ENCODE measurements around the gene BCL11B. TPM values are rescaled to one million over a fixed set of nuclear protein-coding genes. Genes with fewer than 3 reads are reported as not detected.

The BCL11B gene
- polyA plus RNA-seq, 12 donors: 0.77 to 21.1 (median 1.4) TPM; not detected in 1

GRCh38 chr14:99287269-99287942, 15.4 kb upstream of the BCL11B start:
- DNase-seq: no peak

- no peak for DNase-seq
Observed at GRCh38 chr14:99286761-99287160, 14.8 kb upstream of the BCL11B start.

- DNase-seq: no peak
Observed at GRCh38 chr14:99284254-99285004, 12.4 kb upstream of the BCL11B start.

- no peak for DNase-seq
Observed at GRCh38 chr14:99282261-99283050, 10.5 kb upstream of the BCL11B start.

GRCh38 chr14:99281396-99281795, 9.4 kb upstream of the BCL11B start:
- no peak for DNase-seq

GRCh38 chr14:99280852-99281251, 8.9 kb upstream of the BCL11B start:
- DNase-seq: no peak

- DNase-seq: no peak
Observed at GRCh38 chr14:99280066-99280731, 8.2 kb upstream of the BCL11B start.

- DNase-seq: no peak
Observed at GRCh38 chr14:99278836-99279235, 6.8 kb upstream of the BCL11B start.

GRCh38 chr14:99277530-99277929, 5.5 kb upstream of the BCL11B start:
- DNase-seq: no peak

- no peak for DNase-seq
Observed at GRCh38 chr14:99276482-99276881, 4.5 kb upstream of the BCL11B start.

- no peak for DNase-seq
Observed at GRCh38 chr14:99275222-99275584, 3.2 kb upstream of the BCL11B start.

- peak; percentile 74 for DNase-seq
Observed at GRCh38 chr14:99274346-99275221, 2.6 kb upstream of the BCL11B start.

GRCh38 chr14:99273766-99274345, 1.9 kb upstream of the BCL11B start:
- DNase-seq: no peak

GRCh38 chr14:99272899-99273765, 1.1 kb upstream of the BCL11B start:
- DNase-seq: no peak

GRCh38 chr14:99272632-99272898, 568 bp upstream of the BCL11B start:
- DNase-seq: no peak

- DNase-seq: no peak
Observed at GRCh38 chr14:99271221-99271941, 616 bp downstream of the BCL11B start.

GRCh38 chr14:99270458-99271220, 1.4 kb downstream of the BCL11B start:
- no peak for DNase-seq
